ENCODE measurements around the gene GPBAR1.

Gene GPBAR1

GRCh38 chr2:218278531-218279360 is 17.9 kb downstream of the GPBAR1 start:
- H3K9me2 ChIP-seq (replicated peaks; ENCODE audit: insufficient read depth, low read length) = no peaks in the 10 kb centered on the region
- H3K9me3 ChIP-seq (replicated peaks; ENCODE audit: insufficient read depth, low read length) = no peaks in the 10 kb centered on the region
- no peaks in the 10 kb centered on the region for H3K27me3 ChIP-seq (replicated peaks; ENCODE audit: insufficient read depth, low read length)
- no peaks in the 10 kb centered on the region for H3F3A ChIP-seq (ENCODE audit: insufficient read depth, low read length)
- TF ChIP-seq EZH2 (optimal IDR thresholded peaks at IDR 0.05; ENCODE audit: low read depth, low read length) (no peak), EZH2phosphoT487 (IDR thresholded peaks at IDR 0.05; ENCODE audit: low read length) (no peak)
- TF ChIP-seq, protein P1, sequence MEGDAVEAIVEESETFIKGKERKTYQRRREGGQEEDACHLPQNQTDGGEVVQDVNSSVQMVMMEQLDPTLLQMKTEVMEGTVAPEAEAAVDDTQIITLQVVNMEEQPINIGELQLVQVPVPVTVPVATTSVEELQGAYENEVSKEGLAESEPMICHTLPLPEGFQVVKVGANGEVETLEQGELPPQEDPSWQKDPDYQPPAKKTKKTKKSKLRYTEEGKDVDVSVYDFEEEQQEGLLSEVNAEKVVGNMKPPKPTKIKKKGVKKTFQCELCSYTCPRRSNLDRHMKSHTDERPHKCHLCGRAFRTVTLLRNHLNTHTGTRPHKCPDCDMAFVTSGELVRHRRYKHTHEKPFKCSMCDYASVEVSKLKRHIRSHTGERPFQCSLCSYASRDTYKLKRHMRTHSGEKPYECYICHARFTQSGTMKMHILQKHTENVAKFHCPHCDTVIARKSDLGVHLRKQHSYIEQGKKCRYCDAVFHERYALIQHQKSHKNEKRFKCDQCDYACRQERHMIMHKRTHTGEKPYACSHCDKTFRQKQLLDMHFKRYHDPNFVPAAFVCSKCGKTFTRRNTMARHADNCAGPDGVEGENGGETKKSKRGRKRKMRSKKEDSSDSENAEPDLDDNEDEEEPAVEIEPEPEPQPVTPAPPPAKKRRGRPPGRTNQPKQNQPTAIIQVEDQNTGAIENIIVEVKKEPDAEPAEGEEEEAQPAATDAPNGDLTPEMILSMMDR (IDR thresholded peaks at IDR 0.05; ENCODE audit: low read length) = no peak
- H3K4me3 ChIP-seq (ENCODE audit: low read length) = no peak overlapping the region
- no peaks in the 10 kb centered on the region; the same call in 1 of the 2 replicates for H3K4me1 ChIP-seq (ENCODE audit: low read length)
- H3K27ac ChIP-seq (ENCODE audit: low read length) = no peak overlapping the region
- peaks cover 42% of the 10 kb centered on the region for H3K79me2 ChIP-seq (ENCODE audit: low read length)
- H3K9ac ChIP-seq (ENCODE audit: low read length) = no peak overlapping the region
- H3K4me2 ChIP-seq (ENCODE audit: low read depth, low read length) = no peak overlapping the region
- H2AFZ ChIP-seq (ENCODE audit: low read length) = no peak overlapping the region
- H3K36me3 ChIP-seq (replicated peaks; ENCODE audit: insufficient read depth, low read length) = peaks cover 4% of the 10 kb centered on the region; the same call in 1 of the 2 replicates
- no peaks in the 10 kb centered on the region for H4K20me1 ChIP-seq (ENCODE audit: insufficient read depth, low read length)
- no peak for DNase-seq

- peaks cover 13% of the 10 kb centered on the region for H3K4me1 ChIP-seq (ENCODE audit: low read length)
- no peak overlapping the region for H2AFZ ChIP-seq (ENCODE audit: low read length)
- H3K27me3 ChIP-seq (replicated peaks; ENCODE audit: insufficient read depth, low read length) = no peaks in the 10 kb centered on the region
- H3F3A ChIP-seq (ENCODE audit: insufficient read depth, low read length) = peaks cover 6% of the 10 kb centered on the region
- H3K4me3 ChIP-seq (ENCODE audit: low read length) = no peak overlapping the region
- H3K4me2 ChIP-seq (ENCODE audit: low read depth, low read length) = no peak overlapping the region
- no peak overlapping the region for H3K9ac ChIP-seq (ENCODE audit: low read length)
- no peaks in the 10 kb centered on the region for H4K20me1 ChIP-seq (ENCODE audit: insufficient read depth, low read length)
- no peak overlapping the region for H3K27ac ChIP-seq (ENCODE audit: low read length)
- TF ChIP-seq, protein P1 (IDR thresholded peaks at IDR 0.05; ENCODE audit: low read length) = no peak
- TF ChIP-seq EZH2phosphoT487 (IDR thresholded peaks at IDR 0.05; ENCODE audit: low read length) (no peak), EZH2 (optimal IDR thresholded peaks at IDR 0.05; ENCODE audit: low read depth, low read length) (no peak)
- DNase-seq = no peak
- H3K9me2 ChIP-seq (replicated peaks; ENCODE audit: insufficient read depth, low read length) = no peaks in the 10 kb centered on the region
- 0 out of 2 replicates have a peak, but pooled peaks cover 4% of the 10 kb centered on the region for H3K36me3 ChIP-seq (replicated peaks; ENCODE audit: insufficient read depth, low read length)
- H3K9me3 ChIP-seq (replicated peaks; ENCODE audit: insufficient read depth, low read length) = no peaks in the 10 kb centered on the region
- H3K79me2 ChIP-seq (ENCODE audit: low read length) = peaks cover 53% of the 10 kb centered on the region
Measured at GRCh38 chr2:218280260-218280870, 19.6 kb downstream of the GPBAR1 start.

GRCh38 chr2:218281449-218281848 is 20.6 kb downstream of the GPBAR1 start:
- H3K9me2 ChIP-seq (replicated peaks; ENCODE audit: insufficient read depth, low read length) = no peaks in the 10 kb centered on the region
- no peak for TF ChIP-seq EZH2 (optimal IDR thresholded peaks at IDR 0.05; ENCODE audit: low read depth, low read length)
- H3K36me3 ChIP-seq (replicated peaks; ENCODE audit: insufficient read depth, low read length) = 0 out of 2 replicates have a peak, but pooled peaks cover 4% of the 10 kb centered on the region
- peaks cover 64% of the 10 kb centered on the region for H3K79me2 ChIP-seq (ENCODE audit: low read length)
- DNase-seq = no peak
- no peaks in the 10 kb centered on the region for H3K9me3 ChIP-seq (replicated peaks; ENCODE audit: insufficient read depth, low read length)
- no peaks in the 10 kb centered on the region for H4K20me1 ChIP-seq (ENCODE audit: insufficient read depth, low read length)
- H3K9ac ChIP-seq (ENCODE audit: low read length) = no peak overlapping the region
- peaks cover 21% of the 10 kb centered on the region for H3K4me1 ChIP-seq (ENCODE audit: low read length)
- H2AFZ ChIP-seq (ENCODE audit: low read length) = no peak overlapping the region
- no peak overlapping the region for H3K4me3 ChIP-seq (ENCODE audit: low read length)
- no peak overlapping the region for H3K4me2 ChIP-seq (ENCODE audit: low read depth, low read length)
- no peak overlapping the region for H3K27ac ChIP-seq (ENCODE audit: low read length)
- H3K27me3 ChIP-seq (replicated peaks; ENCODE audit: insufficient read depth, low read length) = no peaks in the 10 kb centered on the region
- peaks cover 17% of the 10 kb centered on the region for H3F3A ChIP-seq (ENCODE audit: insufficient read depth, low read length)
